GM23338 (cell line): ENCODE measurements around the gene SEC24A. TPM values are rescaled to one million over a fixed set of nuclear protein-coding genes. Genes with fewer than 3 reads are reported as not detected.

Experiments
- ATAC-seq: fragments of 200-7000 bp; cut with Tn5 transposase; 3 replicates; pipeline ENCODE4 v1.9.1; 2020
- DNase-seq: peaks from one replicate; pipeline ENCODE4 v3.0.0-alpha.2; 2015; ENCODE audit warnings: low spot score
- H2AFZ ChIP-seq: fragments of 200-600 bp; sonication (generic); 2 replicates; pipeline ENCODE4 v1.8.0; 2016; ENCODE audit warnings: antibody characterized with exemption, mild to moderate bottlenecking, moderate library complexity
- H3F3A ChIP-seq: fragments of 200-600 bp; sonication (generic); replicated peaks from 2 replicates; pipeline ENCODE4 v1.8.0; 2017; ENCODE audit warnings: antibody characterized with exemption, mixed run types, low read depth
- H3K27ac ChIP-seq: fragments of 200-600 bp; sonication (generic); 2 replicates; pipeline ENCODE4 v1.6.1; 2016; ENCODE audit warnings: low read depth
- H3K27me3 ChIP-seq: fragments of 200-600 bp; sonication (generic); 2 replicates; pipeline ENCODE4 v1.8.0; 2016; ENCODE audit warnings: mild to moderate bottlenecking, mixed run types, moderate library complexity; ENCODE audit not compliant: insufficient read depth
- H3K36me3 ChIP-seq: fragments of 200-600 bp; sonication (generic); 2 replicates; pipeline ENCODE4 v1.8.0; 2016; ENCODE audit warnings: mild to moderate bottlenecking; ENCODE audit not compliant: insufficient read depth
- H3K4me1 ChIP-seq: fragments of 200-600 bp; sonication (generic); 2 replicates; pipeline ENCODE4 v1.8.0; 2016; ENCODE audit warnings: mild to moderate bottlenecking, moderate library complexity; ENCODE audit not compliant: insufficient read depth
- H3K4me2 ChIP-seq: fragments of 200-600 bp; sonication (generic); 2 replicates; pipeline ENCODE4 v1.7.1; 2017; ENCODE audit warnings: mixed run types
- H3K4me3 ChIP-seq: fragments of 200-600 bp; sonication (generic); 2 replicates; pipeline ENCODE4 v1.6.1; 2016; ENCODE audit warnings: mixed run types
- H3K79me2 ChIP-seq: fragments of 200-600 bp; sonication (generic); replicated peaks from 2 replicates; pipeline ENCODE4 v1.8.0; 2017; ENCODE audit warnings: mild to moderate bottlenecking; ENCODE audit not compliant: insufficient read depth
- H3K9me2 ChIP-seq: fragments of 200-600 bp; sonication (generic); 2 replicates; pipeline ENCODE4 v1.8.0; 2017; ENCODE audit not compliant: insufficient read depth
- H4K20me1 ChIP-seq: fragments of 200-600 bp; sonication (generic); replicated peaks from 2 replicates; pipeline ENCODE4 v1.8.0; 2017; ENCODE audit warnings: mild to moderate bottlenecking; ENCODE audit not compliant: insufficient read depth
- H3K27ac Mint-ChIP-seq: 2 replicates; pipeline ENCODE4 v1.8.0; 2020; ENCODE audit warnings: inconsistent platforms, mild to moderate bottlenecking, moderate library complexity, mixed read lengths
- H3K27me3 Mint-ChIP-seq: 3 replicates; pipeline ENCODE4 v1.8.0; 2022; ENCODE audit warnings: low read depth, mild to moderate bottlenecking, moderate library complexity, mixed read lengths, inconsistent platforms; ENCODE audit not compliant: insufficient read depth, poor library complexity
- H3K36me3 Mint-ChIP-seq: 3 replicates; pipeline ENCODE4 v1.8.0; 2021; ENCODE audit warnings: low read depth, mild to moderate bottlenecking, inconsistent platforms, moderate library complexity, mixed read lengths
- H3K4me1 Mint-ChIP-seq: 3 replicates; pipeline ENCODE4 v1.8.0; 2020; ENCODE audit warnings: mild to moderate bottlenecking, inconsistent platforms, mixed read lengths
- H3K4me3 Mint-ChIP-seq: 3 replicates; pipeline ENCODE4 v1.8.0; 2021; ENCODE audit warnings: moderate library complexity, mild to moderate bottlenecking, inconsistent platforms, mixed read lengths
- H3K9me3 Mint-ChIP-seq: 3 replicates; pipeline ENCODE4 v1.8.0; 2020; ENCODE audit warnings: moderate library complexity, mild to moderate bottlenecking, inconsistent platforms, mixed read lengths
- CREB1 ChIP-seq: fragments of 250-450 bp; sonication (Bioruptor Pico); IDR thresholded peaks from 2 replicates; pipeline ENCODE4 v1.5.0; 2020; ENCODE audit warnings: low read depth, mild to moderate bottlenecking, moderate library complexity
- EZH2 ChIP-seq: fragments of 200-600 bp; sonication (generic); IDR thresholded peaks from one replicate; pipeline ENCODE4 v1.8.0; 2017; ENCODE audit warnings: antibody characterized with exemption, mild to moderate bottlenecking, low read depth; ENCODE audit not compliant: unreplicated experiment
- EZH2phosphoT487 ChIP-seq: fragments of 200-600 bp; sonication (generic); IDR thresholded peaks from one replicate; pipeline ENCODE4 v1.8.1; 2018; ENCODE audit warnings: antibody characterized with exemption; ENCODE audit not compliant: unreplicated experiment
- JUNB ChIP-seq: IDR thresholded peaks from one replicate; pipeline ENCODE4 v1.6.1; 2016; ENCODE audit warnings: antibody characterized with exemption; ENCODE audit not compliant: unreplicated experiment
- NANOG ChIP-seq: IDR thresholded peaks from 2 replicates; pipeline ENCODE4 v1.6.1; 2016; ENCODE audit warnings: antibody characterized with exemption, borderline replicate concordance
- POLR2AphosphoS5 ChIP-seq: IDR thresholded peaks from 2 replicates; pipeline ENCODE4 v1.6.1; 2016; ENCODE audit warnings: antibody characterized with exemption, low read depth
- STAT1 ChIP-seq: IDR thresholded peaks from one replicate; pipeline ENCODE4 v1.6.1; 2016; ENCODE audit warnings: antibody characterized with exemption; ENCODE audit not compliant: unreplicated experiment
- ZNF114 ChIP-seq: fragments of 250-450 bp; sonication (Bioruptor Pico); IDR thresholded peaks from 2 replicates; pipeline ENCODE4 v1.5.0; 2020; ENCODE audit warnings: mild to moderate bottlenecking, moderate library complexity
- ZNF331 ChIP-seq: fragments of 250-450 bp; sonication (Bioruptor Pico); IDR thresholded peaks from 2 replicates; pipeline ENCODE4 v1.5.0; 2020; ENCODE audit warnings: low read depth, mild to moderate bottlenecking, moderate library complexity
- polyA plus RNA-seq: library from polyadenylated mRNA; unstranded; fragments of >200 nt; fragmentation: Nextera tagmentation; extraction: Ambion mirVana; gene quantifications from 2 replicates; pipeline ENCODE4 v1.2.1, GENCODE V29; 2016
- total RNA-seq: library from RNA; depleted of rRNA; stranded (reverse); fragments of >200 nt; shearing (Covaris generic); gene quantifications from 2 replicates; pipeline ENCODE4 v1.2.3, GENCODE V29; 2014
- TF ChIP-seq, protein P1 (sequence below): IDR thresholded peaks from 2 replicates; pipeline ENCODE4 v1.6.1; 2016; ENCODE audit warnings: antibody characterized with exemption
- TF ChIP-seq, protein P2 (sequence below): IDR thresholded peaks from one replicate; pipeline ENCODE4 v1.6.1; 2018; ENCODE audit warnings: antibody characterized with exemption; ENCODE audit not compliant: unreplicated experiment
- TF ChIP-seq, protein P3 (sequence below), 2 experiments: fragments of 200-600 bp in 1 of 2; sonication (generic) in 1 of 2; conservative IDR thresholded peaks; 2 replicates each; pipeline versions ENCODE4 v1.5.1 to v1.6.1; 2016 to 2017; ENCODE audit warnings: antibody characterized with exemption in 2 of 2, low read depth in 2 of 2, mild to moderate bottlenecking in 2 of 2, moderate library complexity in 1 of 2

The SEC24A gene
- total and polyA plus RNA-seq, 2 experiments from 2014 or later: 8.1 to 36.5 TPM

DNA sequence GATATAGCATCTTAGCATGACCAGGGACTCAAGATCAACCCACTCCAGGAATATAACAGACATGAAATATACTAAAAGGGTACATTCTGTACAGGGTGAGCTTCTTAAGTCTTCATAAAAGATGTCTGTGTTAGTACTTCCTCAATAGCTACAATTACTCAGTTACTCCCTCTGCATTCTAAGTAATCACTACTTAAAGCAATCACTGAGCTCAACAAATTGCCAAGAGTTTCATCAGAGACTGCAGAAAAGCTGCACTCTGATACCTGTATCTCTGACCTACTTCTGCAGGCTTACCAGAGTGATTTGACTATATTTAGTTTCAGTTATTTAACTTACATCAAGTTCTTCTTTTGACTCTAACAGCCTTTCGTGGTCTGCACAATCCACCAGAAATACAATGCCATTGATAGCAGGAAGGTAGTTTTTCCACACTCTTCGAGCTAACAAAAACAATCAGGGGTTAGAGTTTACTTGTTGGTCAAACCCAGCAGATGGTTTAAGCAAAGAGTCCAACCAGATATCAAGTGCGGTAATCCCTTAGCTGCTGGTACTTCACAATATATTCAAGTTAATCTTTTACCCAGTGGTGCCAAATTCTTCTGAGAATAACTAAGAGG, 39.2 kb upstream of the SEC24A start (continued):
- TF ChIP-seq, protein P1, sequence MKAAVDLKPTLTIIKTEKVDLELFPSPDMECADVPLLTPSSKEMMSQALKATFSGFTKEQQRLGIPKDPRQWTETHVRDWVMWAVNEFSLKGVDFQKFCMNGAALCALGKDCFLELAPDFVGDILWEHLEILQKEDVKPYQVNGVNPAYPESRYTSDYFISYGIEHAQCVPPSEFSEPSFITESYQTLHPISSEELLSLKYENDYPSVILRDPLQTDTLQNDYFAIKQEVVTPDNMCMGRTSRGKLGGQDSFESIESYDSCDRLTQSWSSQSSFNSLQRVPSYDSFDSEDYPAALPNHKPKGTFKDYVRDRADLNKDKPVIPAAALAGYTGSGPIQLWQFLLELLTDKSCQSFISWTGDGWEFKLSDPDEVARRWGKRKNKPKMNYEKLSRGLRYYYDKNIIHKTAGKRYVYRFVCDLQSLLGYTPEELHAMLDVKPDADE: no peak
- no peak for TF ChIP-seq JUNB
- TF ChIP-seq ZNF114 (CRISPR knock-in tag): no peak
- TF ChIP-seq NANOG: no peak
- no peak for TF ChIP-seq STAT1
- TF ChIP-seq, protein P2, sequence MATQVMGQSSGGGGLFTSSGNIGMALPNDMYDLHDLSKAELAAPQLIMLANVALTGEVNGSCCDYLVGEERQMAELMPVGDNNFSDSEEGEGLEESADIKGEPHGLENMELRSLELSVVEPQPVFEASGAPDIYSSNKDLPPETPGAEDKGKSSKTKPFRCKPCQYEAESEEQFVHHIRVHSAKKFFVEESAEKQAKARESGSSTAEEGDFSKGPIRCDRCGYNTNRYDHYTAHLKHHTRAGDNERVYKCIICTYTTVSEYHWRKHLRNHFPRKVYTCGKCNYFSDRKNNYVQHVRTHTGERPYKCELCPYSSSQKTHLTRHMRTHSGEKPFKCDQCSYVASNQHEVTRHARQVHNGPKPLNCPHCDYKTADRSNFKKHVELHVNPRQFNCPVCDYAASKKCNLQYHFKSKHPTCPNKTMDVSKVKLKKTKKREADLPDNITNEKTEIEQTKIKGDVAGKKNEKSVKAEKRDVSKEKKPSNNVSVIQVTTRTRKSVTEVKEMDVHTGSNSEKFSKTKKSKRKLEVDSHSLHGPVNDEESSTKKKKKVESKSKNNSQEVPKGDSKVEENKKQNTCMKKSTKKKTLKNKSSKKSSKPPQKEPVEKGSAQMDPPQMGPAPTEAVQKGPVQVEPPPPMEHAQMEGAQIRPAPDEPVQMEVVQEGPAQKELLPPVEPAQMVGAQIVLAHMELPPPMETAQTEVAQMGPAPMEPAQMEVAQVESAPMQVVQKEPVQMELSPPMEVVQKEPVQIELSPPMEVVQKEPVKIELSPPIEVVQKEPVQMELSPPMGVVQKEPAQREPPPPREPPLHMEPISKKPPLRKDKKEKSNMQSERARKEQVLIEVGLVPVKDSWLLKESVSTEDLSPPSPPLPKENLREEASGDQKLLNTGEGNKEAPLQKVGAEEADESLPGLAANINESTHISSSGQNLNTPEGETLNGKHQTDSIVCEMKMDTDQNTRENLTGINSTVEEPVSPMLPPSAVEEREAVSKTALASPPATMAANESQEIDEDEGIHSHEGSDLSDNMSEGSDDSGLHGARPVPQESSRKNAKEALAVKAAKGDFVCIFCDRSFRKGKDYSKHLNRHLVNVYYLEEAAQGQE: no peak

DNA sequence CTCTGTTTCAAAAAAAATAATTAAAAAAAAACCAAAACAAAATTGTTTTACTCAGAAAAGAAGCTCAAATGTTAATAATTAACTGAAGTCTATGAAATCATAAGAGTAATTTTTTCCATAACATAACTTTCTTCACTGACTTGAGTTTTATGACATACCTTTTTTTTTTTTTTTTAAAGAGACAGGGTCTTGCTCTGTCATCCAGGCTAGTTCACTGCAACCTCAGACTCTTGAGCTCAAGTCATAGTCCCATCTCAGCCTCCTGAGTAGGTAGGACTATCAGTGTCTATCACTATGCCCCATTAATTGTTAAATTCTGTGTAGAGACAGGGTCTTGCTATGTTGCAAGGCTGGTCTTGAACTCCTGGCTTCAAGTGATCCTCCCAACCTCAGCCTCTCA, 37.9 kb upstream of the SEC24A start:
- no peak overlapping the region for H3K4me2 ChIP-seq
- Mint-ChIP-seq H3K4me1 (peaks cover 7% of the 10 kb centered on the region; the same call in 2 of the 3 replicates), H3K27ac (no peak overlapping the region), H3K27me3 (no peaks in the 10 kb centered on the region), H3K36me3 (peaks cover 49% of the 10 kb centered on the region; the same call in 2 of the 3 replicates), H3K9me3 (no peaks in the 10 kb centered on the region), H3K4me3 (no peak overlapping the region)
- H3K27me3 ChIP-seq: no peaks in the 10 kb centered on the region
- H3K9me2 ChIP-seq: no peaks in the 10 kb centered on the region
- 0 out of 2 replicates have a peak, but pooled peaks cover 5% of the 10 kb centered on the region for H3F3A ChIP-seq
- H3K79me2 ChIP-seq: no peaks in the 10 kb centered on the region
- no peak overlapping the region for H3K4me3 ChIP-seq
- no peak overlapping the region for H2AFZ ChIP-seq
- peaks cover 12% of the 10 kb centered on the region; the same call in 1 of the 2 replicates for H3K36me3 ChIP-seq
- 0 out of 2 replicates have a peak, but pooled peaks cover 4% of the 10 kb centered on the region for H3K4me1 ChIP-seq
- no peaks in the 10 kb centered on the region for H4K20me1 ChIP-seq
- no peak for DNase-seq
- ATAC-seq: no peak
- no peak overlapping the region for H3K27ac ChIP-seq
- TF ChIP-seq EZH2phosphoT487 (no peak), ZNF114 (CRISPR knock-in tag) (no peak), EZH2 (no peak), STAT1 (no peak), NANOG (no peak), JUNB (no peak), CREB1 (CRISPR knock-in tag) (no peak), ZNF331 (no peak), POLR2AphosphoS5 (no peak)
- TF ChIP-seq, protein P3, sequence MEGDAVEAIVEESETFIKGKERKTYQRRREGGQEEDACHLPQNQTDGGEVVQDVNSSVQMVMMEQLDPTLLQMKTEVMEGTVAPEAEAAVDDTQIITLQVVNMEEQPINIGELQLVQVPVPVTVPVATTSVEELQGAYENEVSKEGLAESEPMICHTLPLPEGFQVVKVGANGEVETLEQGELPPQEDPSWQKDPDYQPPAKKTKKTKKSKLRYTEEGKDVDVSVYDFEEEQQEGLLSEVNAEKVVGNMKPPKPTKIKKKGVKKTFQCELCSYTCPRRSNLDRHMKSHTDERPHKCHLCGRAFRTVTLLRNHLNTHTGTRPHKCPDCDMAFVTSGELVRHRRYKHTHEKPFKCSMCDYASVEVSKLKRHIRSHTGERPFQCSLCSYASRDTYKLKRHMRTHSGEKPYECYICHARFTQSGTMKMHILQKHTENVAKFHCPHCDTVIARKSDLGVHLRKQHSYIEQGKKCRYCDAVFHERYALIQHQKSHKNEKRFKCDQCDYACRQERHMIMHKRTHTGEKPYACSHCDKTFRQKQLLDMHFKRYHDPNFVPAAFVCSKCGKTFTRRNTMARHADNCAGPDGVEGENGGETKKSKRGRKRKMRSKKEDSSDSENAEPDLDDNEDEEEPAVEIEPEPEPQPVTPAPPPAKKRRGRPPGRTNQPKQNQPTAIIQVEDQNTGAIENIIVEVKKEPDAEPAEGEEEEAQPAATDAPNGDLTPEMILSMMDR (conservative IDR thresholded peaks at IDR 0.05; ENCODE audit: low read depth in 2 of 2): no peak
- TF ChIP-seq, protein P2: no peak
